ENCODE results near the gene NOTCH1.

The NOTCH1 gene

DNA sequence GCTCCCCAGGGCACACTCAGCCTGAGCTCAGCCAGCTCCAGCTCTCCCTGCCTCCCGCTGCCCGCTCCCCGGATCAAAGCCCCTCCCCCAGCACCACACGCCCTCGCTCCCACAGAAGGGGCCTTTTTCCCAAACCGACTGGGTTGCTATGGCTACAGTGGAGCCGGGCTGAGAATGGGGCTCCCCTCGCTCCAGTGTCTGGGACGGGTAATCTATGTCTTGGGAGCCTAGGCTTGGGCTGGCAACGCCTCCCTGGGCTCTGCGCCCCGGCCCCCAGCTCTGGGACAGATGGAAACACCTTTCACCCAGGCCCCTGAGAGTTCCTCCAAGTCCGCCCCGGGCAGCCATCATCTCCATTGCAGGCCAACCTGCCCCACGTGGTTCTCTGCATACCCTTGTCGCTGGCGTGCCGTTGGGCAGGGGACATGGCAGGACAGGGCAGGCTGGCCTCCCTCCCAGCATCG is 29.6 kb downstream of the NOTCH1 start:
- DNase-seq = no peak

DNA sequence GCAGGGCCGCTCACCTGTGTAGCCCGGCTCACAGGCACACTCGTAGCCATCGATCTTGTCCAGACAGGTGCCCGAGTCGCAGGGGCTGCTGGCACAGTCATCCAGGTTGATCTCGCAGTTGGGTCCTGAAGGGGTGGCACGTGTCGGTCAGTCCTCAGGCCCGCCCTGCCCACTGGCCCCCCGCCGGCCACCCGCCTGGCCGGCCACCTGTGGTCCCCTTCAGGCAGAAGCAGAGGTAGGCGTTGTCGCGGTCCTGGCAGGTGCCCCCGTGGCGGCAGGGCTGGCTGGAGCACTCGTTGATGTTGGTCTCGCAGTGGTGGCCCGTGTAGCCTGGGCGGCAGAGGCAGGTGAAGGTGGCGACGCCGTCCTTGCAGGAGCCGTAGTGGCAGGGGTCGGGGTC is 30.6 kb downstream of the NOTCH1 start:
- no peak for DNase-seq

DNA sequence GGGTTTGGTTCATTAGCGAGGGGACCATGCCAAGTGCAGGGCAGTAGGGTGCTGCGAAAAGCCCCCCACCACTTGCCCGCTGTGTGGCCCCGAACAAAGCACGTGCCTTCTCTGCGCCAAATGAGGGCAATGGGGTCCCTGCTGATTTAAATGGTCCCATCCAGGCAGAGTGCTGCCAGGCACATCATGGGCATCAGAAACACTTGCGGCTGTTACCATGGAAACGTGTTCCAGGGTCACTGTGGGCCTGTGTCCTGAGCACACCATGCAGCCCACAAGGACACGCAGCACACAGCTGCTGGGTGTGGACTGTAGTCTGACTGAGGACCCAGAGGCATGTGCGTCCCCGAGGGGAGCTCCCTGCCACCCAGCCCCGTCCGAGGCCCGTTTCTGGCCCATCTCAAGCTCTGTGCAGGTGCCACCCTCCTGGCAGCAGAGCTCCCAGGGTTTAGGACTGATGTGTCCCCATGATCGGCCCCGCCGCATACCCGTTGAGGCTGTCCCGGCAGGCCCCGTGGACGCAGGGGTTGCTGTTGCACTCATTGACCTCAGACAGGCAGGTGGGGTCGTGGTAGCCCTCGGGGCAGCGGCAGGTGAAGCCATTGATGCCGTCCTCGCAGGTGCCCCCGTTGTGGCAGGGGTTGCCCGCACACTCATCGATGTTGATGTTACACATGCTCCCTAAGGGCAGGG is 31.7 kb downstream of the NOTCH1 start:
- DNase-seq = no peak

DNA sequence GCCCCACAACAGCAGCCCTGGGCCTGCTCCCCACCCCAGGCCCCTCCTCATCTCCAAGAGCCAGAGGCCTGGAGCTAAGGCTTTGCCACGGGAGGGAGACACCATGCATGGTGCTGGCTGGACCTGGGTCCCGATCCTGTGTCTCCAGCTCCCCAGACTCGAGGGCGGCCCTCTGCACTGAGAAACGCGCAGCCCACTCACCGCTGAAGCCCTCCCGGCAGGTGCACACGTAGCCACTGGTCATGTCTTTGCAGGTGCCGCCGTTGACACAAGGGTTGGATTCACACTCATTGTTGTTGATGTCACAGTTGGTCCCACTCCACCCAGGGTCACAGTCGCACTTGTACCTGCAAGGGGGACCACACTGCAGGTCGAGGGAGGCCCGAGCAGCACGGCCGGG is 32.7 kb downstream of the NOTCH1 start:
- DNase-seq = no peak

DNA sequence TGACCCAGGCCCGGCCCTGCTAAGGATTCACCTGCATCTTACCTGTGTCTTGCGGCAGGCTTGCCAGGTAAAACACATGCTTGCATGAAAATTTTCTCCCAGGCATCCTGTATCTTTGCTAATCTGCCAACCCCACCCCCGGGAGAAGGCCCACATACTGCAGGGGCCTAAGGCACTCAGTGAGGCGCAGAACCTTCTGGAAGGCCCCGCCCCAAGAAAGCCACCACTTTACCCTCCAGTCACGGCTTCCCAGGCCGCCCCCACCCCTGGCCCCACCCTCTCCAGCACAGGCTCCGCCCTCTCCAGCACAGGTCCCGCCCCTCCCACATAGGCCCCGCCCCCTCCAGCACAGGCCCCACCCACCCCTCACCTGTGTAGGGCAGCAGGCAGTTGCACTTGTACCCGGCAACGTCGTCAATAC is 33.2 kb downstream of the NOTCH1 start:
- DNase-seq = peak in 2 of 5 experiments; percentile 13 to 28

DNA sequence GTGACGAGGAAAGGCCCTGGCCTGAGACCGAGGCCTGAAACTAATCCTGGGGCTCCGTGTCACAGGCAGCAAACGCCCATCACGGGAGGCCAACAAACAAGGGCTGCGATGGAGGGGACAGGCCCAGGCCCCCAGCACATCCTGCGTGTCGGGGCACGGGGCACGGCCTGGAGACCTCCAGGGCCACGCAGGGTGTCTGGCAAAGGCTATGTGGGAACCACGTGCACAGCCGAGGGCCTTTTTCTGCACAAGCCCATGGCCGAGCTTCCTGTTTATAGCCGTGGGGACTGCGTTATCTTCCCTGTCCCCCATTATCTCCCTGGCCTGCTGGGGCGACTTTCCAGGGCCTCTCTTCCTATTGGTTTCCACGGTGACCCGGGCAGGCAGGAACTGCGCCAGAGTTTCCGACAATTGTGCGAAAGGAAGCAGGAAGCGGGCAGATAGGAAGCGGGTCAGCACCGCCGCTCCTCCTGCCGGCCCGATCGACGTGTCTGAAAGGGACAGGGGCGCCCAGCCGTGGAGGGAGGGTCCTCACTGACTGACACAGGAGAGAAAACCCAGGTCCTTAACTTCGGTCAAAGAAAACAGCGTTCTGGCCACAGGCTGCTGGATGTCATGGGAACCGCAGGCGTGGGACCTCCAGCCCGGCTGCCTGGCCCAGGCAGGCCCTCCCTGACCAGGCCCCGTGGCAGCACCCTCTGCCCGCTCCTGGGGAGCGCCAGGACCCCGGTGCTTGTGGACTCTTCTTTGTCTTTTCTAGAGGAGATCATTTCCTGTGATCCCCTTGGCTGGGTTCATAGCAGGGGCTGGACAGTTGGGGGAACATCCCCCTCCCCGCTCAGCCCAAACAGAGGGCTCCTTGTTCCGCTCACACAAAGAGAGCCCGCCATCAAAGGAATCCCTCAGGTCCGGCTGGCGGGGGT is 33.9 kb downstream of the NOTCH1 start:
- DNase-seq = no peak

DNA sequence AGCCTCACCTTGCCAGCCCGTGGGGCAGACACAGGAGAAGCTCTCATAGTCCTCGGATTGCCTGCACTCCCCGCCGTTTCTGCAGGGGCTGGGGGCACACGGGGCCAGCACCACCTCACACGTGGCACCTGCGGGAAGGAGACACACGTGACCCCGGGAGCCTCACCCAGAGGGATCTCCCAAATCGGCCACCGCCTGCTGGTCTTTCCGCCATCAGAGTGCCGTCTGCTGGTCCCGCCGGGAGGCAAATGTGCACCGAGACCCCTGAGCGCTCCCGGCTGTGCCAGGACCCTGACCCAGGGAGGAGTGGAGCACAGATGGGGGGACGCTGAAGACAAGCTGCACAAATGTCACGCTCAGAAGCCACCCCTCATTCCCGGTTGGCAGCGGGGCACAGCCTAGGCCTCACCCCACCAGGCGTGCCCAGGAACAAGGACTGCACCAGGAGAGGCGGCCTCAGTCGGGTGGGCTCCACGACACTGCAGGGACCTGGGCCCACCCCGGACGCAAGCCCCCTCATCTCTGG is 34.6 kb downstream of the NOTCH1 start:
- no peak for DNase-seq

DNA sequence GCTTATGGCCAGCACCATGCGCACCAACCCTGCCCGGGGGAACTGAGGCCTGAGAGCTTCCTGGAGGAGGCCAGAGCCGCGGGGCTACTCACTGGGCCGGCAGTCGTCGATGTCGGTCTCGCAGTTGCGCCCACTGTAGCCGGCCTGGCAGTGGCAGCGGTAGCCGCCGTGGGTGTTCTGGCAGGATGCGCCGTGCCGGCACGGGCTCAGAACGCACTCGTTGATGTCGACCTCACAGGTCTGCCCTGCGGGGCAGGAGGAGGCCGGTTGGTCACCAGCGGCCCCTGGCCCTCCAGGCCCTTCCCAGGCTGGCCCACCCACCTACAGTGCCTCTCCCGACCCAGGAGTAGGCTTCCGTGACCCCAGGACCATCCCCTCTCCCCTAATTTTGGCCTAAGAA is 35.3 kb downstream of the NOTCH1 start:
- DNase-seq = no peak

DNA sequence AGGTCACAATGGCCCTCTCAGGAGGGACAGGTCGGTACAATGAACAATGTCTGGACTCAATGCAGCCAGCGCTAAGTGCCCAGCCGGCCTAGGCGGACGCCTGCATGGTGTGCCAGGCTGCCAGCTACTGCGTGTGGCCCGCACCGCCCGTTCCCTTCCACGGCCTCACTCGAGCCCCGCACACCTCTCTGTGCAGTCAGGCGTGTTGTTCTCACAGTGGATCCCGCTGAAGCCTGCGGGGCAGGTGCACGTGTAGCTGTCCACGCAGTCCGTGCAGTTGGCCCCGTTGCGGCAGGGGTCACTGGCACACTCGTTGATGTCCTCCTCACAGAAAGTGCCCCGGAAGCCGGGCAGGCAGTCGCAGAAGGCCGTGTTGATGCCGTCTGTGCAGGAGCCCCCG is 36.3 kb downstream of the NOTCH1 start:
- no peak for DNase-seq

DNA sequence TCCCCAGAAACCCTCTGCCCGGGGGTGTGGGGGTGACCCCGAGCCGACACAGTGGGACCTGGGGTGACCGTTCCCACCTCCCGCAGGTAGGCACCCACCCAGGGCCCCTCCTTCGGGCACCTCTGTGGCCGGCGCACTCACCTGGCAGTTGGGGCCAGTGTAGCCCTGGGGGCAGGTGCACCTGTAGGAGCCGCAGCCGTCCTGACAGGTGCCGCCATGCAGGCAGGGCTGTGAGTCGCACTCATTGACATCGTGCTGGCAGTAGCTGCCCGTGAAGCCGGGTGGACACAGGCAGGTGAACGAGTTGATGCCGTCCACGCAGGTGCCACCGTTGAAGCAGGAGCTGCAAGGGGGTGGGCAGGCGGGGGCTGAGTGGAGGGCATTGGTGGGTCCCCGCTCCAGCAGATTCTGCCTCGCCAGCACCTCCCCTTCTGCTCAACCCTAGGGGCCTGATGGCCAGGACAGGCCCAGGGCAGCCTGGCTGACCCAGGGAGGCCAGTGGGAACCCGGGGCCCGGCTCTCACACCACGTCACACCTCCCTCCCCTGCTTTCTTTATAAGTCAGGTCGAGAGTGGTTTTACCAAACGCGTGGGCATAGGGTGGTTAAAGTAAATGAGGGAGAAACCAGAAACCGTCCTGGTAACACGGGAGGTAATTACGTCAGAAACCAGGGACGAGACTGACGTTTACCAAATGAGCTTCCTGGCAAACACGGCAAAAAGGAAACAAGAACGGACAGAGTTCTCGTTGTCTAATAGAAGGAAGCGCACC is 36.9 kb downstream of the NOTCH1 start:
- peak in 1 of 5 experiments; percentile 29 for DNase-seq

DNA sequence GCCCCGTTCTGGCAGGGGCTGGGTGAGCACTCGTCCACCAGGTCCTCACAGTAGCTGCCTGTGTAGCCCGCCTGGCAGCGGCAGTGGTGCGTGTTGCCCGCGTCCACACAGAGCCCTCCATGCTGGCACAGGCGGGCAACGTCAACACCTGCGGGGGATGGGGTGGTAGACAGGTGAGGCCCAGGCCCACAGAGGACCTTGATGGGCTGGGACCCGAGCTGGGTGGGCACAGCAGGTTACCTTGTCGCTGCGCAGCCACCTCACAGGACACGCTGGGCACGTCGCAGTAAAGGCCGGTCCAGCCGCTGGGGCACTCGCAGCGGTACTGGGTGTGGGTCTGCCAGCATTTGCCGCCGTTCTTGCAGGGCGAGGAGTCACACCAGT is 37.9 kb downstream of the NOTCH1 start:
- no peak for DNase-seq

DNA sequence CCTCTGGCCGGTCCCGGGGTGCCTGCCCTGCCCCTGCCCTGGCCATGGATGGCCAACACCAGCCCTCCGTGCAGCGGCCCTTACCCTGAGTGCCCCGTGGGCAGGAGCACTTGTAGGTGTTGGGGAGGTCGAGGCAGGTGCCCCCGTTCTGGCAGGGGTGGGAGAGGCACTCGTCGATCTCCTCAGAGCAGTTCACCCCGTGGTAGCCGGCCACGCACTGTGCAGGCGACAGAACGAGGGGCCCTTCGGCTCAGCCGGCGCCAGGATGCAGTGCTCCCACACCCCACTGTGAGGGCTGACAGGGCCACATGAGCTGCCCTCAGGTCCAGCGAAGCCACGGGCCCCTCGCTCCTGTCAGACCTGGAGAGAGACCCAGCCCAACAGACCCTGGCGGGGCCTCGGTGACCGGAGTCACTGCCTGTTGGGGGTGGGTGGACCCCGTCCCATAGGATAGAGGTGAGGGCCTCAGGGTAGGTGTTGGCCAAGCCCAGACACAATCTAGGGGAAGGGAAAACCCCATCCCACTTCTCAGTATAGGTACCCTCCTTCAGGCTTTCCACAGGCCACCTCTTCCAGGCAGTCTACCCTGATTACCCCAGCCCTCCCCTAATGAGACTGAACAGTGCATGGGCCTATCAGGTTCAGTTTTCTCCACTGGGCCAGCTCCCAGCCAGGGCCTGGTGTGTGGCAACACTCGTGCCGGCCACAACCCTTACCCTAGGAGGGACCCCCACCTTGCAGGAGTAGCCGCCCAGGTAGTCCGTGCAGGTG is 38.4 kb downstream of the NOTCH1 start:
- DNase-seq = no peak

DNA sequence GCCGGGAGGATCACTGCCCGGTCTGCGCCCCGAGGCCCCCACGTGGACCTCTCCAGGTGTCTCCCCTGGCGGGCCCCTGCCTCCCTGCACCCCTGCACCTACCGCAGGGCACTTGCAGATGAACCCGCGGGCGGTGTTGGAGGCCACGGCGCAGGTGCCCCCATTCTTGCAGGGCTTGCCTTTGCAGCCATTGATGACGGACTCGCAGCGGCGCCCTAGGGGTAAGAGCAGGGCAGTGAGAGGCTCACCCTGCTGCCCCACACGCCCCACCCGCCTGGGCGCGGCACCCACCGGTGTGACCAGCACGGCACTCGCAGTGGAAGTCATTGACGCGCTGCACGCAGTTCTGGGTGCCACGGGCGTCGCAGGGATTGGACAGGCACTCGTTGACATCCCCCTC is 39.4 kb downstream of the NOTCH1 start:
- DNase-seq = no peak

DNA sequence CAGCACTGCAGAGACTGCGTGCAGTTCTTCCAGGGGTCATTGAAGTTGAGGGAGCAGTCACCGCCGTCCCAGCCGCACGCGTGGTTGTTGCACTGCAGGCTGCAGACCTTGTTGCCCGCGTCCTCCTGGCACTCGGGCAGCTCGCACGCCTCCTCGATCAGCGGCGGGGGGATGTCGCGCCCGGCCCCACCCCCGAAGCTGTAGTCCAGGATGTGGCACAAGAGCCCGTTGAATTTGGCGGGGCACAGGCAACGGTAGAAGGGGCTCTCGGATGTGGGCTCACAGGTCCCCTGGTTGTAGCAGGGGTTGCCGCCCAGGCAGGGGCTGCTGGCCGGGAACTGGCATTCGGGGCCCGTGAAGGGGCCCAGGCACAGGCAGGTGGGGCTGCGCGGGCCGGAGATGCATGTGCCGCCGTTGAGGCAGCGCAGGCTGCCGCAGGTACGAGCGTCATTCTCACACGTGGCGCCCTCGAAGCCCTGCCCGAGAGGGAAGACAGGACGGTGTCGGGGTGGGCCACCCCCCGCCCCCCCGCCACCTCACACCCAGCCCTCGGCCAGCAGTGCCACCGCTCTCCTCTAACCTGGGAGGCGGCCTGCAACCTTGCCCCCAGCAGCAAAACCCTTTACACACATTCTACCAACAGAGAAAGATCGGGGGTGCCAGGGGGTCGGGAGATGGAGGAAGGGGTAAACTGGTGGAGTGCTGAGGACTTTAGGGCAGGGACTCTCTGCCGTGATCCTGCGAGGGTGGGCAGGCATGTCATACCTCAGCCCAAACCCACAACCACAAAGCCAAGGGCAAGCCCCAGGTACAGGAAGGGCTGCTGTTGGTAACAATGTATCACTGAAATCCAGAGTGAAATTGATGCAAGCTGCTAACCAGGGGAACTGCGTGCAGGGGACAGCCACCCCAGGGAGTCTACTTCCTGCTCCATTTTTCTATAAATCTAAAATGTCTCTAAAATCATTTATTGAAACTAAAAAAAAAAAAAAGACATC is 40.1 kb downstream of the NOTCH1 start:
- DNase-seq = peak in 1 of 5 experiments; percentile 34

DNA sequence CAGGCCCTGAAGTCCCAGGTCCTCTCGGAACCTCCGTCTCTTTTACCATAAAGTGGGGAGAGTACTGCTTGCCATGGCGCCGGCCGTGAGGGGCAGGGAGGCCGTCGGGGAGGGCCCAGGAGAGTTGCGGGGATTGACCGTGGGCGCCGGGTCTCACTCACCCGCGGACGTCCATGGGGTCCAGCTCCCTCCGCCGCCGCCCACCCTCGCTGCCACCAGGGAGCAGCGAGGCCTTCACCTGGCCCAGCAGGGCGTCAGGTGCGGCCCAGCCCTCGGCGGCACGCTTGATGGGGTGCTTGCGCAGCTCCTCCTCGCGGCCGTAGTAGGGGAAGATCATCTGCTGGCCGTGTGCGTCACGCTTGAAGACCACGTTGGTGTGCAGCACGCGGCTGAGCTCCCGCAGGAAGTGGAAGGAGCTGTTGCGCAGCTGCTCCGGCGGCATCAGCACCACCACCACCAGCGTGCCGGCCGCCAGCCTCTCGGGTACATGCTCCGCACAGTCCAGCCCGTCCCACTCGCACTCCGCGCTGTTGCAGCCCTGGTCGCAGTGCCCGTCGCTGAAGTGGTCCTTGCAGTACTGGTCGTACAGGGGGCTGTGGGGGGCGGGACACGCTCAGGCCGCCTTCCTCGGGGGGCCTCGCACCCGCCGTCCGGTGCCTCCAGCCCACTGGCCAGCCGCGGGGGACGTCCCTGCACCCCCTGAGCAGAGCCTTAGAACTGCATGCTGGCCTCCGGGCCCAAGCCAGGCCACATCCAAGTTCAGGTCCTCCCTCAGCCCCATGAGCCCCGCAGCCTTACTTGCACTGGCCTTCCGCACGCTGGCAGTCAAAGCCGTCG is 41.1 kb downstream of the NOTCH1 start:
- no peak for DNase-seq

DNA sequence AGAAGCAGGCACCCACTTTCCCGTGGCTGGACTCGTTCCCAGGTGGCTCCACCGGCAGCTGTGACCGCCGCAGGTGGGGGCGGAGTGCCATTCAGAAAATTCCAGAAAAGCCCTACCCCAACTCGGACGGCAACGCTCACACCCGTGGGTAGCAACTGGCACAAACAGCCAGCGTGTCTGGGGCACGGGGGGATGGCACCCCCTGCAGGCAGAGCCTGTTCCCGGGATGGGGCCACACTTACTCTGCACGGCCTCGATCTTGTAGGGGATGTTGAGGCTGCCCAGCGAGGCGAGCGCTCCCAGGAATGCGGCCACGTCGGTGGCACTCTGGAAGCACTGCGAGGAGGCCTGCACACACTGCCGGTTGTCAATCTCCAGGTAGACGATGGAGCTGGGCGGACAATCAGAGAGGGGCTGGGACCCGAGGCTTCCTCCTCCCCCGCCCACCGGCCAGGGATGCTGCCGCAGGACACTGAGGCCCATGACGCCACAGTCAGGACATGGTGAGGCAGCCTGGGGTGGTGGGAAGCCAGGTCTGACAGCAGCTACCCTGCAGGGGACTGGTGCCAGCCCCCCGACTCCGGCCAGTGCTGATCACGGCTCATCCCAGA is 42.8 kb downstream of the NOTCH1 start:
- no peak for DNase-seq

DNA sequence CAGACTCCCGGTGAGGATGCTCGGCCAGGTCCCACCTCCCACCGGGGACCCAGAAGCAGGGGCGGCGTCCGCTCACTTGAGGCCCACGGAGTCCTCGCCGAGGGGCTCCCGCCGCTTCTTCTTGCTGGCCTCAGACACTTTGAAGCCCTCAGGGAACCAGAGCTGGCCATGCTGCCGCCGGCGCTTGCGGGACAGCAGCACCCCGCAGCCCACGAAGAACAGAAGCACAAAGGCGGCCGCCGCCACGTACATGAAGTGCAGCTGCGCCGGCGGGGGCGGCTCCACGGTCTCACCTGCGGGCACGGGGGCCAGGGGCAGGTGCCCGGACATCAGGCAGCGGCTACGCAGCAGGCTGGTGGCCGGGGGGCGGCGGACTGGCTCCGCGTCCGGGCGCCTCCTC is 43.7 kb downstream of the NOTCH1 start:
- no peak for DNase-seq

DNA sequence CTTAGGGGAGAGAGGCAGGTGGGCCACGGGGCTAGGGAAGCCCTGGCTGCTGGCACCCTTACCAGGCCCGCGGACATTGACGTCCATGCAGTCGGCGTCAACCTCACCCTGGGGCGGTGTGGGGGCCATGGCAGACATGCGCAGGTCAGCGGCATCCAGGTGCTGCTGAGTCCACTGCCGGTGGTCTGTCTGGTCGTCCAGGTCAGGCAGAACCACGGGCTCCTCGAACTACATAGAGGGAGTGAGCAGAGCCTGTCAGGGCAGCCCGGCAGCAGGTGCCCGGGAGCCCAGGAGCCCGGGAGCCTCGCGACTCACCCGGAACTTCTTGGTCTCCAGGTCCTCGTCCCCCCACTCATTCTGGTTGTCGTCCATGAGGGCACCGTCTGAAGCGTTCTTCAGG is 44.2 kb downstream of the NOTCH1 start:
- DNase-seq = no peak

All from T-helper 2 cell (primary cell).